ENCODE data around the gene MYZAP. TPM values are rescaled to one million over a fixed set of nuclear protein-coding genes. Genes with fewer than 3 reads are reported as not detected.

MYZAP gene
- total and polyA plus RNA-seq, 2 of the 13 experiments (the other 11 are each of a cell fraction or from before 2014, with no cell fraction given) = not detected

DNA sequence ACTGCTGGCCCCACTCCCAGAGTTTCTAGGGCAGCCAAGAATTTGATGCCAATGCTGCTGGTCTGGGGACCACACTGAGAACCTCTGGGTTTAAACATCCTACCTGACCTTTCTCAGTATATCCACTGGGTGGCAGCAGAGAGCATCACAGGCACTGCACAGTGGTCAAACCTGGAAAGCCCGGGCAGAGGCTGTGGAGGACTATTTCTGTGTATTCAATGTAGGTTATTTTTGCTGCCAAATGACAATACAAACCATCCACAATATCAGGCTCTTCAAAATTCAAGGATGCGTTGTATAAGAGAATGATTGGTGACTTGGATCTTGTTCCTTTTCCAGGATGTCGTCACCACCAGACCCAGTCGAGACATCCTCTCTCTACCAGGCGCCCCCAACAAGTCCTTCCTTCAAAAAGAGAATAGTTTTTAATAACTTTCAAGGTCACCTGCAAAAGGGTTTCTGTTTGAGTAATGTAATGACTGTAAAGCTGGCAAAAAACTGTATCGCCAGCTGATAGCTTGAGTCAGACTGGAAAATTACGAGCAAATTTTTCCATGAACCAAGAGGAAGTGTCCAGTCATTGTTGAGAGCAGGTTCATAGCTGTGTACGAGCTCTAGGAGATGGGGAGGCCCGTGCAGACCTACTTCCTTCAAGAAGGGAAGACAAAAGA, 30.5 kb upstream of the MYZAP start (continued):
- TF ChIP-seq, protein P1, sequence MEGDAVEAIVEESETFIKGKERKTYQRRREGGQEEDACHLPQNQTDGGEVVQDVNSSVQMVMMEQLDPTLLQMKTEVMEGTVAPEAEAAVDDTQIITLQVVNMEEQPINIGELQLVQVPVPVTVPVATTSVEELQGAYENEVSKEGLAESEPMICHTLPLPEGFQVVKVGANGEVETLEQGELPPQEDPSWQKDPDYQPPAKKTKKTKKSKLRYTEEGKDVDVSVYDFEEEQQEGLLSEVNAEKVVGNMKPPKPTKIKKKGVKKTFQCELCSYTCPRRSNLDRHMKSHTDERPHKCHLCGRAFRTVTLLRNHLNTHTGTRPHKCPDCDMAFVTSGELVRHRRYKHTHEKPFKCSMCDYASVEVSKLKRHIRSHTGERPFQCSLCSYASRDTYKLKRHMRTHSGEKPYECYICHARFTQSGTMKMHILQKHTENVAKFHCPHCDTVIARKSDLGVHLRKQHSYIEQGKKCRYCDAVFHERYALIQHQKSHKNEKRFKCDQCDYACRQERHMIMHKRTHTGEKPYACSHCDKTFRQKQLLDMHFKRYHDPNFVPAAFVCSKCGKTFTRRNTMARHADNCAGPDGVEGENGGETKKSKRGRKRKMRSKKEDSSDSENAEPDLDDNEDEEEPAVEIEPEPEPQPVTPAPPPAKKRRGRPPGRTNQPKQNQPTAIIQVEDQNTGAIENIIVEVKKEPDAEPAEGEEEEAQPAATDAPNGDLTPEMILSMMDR (CRISPR knock-in tag; IDR thresholded peaks at IDR 0.05) = peak; percentile 84
- TF ChIP-seq, protein P2, sequence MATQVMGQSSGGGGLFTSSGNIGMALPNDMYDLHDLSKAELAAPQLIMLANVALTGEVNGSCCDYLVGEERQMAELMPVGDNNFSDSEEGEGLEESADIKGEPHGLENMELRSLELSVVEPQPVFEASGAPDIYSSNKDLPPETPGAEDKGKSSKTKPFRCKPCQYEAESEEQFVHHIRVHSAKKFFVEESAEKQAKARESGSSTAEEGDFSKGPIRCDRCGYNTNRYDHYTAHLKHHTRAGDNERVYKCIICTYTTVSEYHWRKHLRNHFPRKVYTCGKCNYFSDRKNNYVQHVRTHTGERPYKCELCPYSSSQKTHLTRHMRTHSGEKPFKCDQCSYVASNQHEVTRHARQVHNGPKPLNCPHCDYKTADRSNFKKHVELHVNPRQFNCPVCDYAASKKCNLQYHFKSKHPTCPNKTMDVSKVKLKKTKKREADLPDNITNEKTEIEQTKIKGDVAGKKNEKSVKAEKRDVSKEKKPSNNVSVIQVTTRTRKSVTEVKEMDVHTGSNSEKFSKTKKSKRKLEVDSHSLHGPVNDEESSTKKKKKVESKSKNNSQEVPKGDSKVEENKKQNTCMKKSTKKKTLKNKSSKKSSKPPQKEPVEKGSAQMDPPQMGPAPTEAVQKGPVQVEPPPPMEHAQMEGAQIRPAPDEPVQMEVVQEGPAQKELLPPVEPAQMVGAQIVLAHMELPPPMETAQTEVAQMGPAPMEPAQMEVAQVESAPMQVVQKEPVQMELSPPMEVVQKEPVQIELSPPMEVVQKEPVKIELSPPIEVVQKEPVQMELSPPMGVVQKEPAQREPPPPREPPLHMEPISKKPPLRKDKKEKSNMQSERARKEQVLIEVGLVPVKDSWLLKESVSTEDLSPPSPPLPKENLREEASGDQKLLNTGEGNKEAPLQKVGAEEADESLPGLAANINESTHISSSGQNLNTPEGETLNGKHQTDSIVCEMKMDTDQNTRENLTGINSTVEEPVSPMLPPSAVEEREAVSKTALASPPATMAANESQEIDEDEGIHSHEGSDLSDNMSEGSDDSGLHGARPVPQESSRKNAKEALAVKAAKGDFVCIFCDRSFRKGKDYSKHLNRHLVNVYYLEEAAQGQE (IDR thresholded peaks at IDR 0.05; ENCODE audit: borderline replicate concordance in 1 of 2, low read depth in 1 of 2, low read length in 2 of 2) = no peak
- TF ChIP-seq XRCC5 (optimal IDR thresholded peaks at IDR 0.05; ENCODE audit: low read length) = peak; percentile 77
- TF ChIP-seq, protein P3, sequence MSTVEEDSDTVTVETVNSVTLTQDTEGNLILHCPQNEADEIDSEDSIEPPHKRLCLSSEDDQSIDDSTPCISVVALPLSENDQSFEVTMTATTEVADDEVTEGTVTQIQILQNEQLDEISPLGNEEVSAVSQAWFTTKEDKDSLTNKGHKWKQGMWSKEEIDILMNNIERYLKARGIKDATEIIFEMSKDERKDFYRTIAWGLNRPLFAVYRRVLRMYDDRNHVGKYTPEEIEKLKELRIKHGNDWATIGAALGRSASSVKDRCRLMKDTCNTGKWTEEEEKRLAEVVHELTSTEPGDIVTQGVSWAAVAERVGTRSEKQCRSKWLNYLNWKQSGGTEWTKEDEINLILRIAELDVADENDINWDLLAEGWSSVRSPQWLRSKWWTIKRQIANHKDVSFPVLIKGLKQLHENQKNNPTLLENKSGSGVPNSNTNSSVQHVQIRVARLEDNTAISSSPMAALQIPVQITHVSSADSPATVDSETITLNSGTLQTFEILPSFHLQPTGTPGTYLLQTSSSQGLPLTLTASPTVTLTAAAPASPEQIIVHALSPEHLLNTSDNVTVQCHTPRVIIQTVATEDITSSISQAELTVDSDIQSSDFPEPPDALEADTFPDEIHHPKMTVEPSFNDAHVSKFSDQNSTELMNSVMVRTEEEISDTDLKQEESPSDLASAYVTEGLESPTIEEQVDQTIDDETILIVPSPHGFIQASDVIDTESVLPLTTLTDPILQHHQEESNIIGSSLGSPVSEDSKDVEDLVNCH (CRISPR knock-in tag; IDR thresholded peaks at IDR 0.05) = no peak
